Measurements from ENCODE around the gene GOLGA6C.
"Not testable (repeated sequence)": the region's sequence is repeated elsewhere in the genome, so short reads cannot be mapped to it uniquely, and the experiment has no call there.

Gene GOLGA6C, protein sequence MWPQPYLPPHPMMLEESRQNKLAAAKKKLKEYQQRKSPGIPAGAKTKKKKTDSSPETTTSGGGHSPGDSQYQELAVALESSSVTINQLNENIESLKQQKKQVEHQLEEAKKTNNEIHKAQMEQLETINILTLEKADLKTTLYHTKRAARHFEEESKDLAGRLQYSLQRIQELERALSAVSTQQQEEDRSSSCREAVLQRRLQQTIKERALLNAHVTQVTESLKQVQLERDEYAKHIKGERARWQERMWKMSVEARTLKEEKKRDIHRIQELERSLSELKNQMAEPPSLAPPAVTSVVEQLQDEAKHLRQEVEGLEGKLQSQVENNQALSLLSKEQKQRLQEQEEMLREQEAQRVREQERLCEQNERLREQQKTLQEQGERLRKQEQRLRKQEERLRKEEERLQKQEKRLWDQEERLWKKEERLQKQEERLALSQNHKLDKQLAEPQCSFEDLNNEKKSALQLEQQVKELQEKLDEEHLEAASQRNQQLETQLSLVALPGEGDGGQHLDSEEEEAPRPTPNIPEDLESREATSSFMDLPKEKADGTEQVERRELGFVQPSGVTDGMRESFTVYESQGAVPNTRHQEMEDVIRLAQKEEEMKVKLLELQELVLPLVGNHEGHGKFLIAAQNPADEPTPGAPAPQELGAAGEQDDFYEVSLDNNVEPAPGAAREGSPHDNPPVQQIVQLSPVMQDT

GRCh38 chr15:75258034-75258433, at the start of gene GOLGA6C:
Gene GOLGA6C, plus strand, starts transcription at chr15:75258334. Its CDS starts 265 bp downstream, at chr15:75258599.
- not testable (repeated sequence) for DNase-seq (ENCODE audit: low read depth)

DNA sequence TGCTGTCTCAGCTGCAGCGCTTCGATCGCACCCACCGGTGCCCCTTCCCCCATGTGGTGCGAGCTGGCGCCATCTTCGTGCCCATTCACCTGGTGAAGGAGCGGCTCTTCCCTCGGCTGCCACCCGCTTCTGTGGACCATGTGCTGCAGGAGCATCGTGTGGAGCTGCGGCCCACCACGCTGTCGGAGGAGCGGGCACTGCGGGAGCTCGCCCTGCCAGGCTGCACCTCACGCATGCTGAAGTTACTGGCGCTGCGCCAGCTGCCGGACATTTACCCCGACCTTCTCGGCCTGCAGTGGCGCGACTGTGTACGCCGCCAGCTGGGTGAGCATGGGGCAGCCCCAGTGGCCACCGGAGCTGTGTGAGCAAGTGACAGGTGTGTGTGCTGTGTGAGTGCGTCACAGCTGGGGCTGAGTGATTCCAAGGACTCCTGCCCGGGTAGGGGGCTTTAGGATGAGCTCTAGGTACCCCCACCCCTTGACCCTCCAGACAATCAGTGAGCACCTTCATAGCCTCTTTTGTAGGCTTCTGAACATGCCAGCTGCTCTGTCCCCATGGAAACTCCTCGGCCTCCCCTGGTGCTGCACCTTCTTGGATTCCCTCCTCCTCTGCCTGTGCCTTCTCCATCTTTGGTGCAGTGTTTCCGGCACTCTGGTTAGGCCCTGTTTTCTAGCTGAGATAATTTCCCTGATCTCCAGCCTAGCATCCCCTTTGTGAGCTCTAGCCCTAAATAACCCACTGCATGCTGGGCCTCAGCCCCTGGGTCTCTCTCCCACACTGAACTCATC, 49.4 kb upstream of the GOLGA6C start:
- DNase-seq (ENCODE audit: low read depth), result no peak

- DNase-seq (ENCODE audit: low read depth), result no peak
Measured at GRCh38 chr15:75209289-75209676, 48.9 kb upstream of the GOLGA6C start.

DNA sequence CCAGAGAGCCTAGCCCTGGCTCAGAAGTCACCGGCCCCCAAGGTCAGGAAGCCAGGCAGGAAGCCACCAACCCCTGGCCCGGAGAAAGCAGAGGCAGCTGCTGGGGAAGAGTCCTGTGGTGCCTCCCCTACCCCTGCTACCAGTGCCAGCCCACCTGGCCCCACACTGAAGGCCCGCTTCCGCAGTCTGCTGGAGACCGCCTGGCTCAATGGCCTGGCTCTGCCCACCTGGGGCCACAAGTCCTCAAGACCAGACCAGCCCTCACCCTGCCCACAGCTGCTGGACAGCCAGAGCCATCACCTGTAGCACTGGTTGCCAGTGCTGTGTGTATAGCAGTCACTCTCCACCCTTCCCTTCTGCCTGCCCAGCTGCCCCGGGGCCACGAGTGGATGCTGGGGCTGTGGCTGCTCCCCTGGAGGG, 47.3 kb upstream of the GOLGA6C start:
- DNase-seq (ENCODE audit: low read depth), result no peak

GRCh38 chr15:75211436-75212199, 46.5 kb upstream of the GOLGA6C start:
- DNase-seq (ENCODE audit: low read depth), result no peak

- DNase-seq (ENCODE audit: low read depth), result no peak
Measured at GRCh38 chr15:75212200-75212858, 45.8 kb upstream of the GOLGA6C start.

- no peak for DNase-seq (ENCODE audit: low read depth)
Measured at GRCh38 chr15:75213212-75213767, 44.8 kb upstream of the GOLGA6C start.

DNA sequence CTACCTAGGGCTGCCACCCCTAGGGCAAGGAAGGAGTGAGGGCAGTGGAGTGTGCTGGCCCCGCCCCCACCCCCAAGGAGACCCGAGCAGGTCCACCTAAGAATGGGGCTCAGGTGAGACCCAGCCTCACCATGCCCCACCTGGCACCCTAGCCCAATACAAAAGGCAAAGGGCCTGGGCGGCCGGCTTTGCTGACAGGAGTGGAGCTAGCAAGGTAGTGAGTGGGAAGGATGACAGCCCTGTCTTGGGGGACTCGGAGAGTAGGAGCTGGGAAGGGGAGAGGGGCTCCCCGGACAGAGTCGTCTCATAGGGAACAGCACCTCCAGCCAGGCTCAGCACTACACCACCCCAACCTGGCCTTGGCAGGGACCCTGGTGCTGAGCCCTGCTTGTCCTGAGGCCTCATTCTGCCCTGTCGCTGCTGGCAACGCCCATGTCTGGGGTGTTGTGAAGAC, 44.3 kb upstream of the GOLGA6C start:
- no peak for DNase-seq (ENCODE audit: low read depth)

DNA sequence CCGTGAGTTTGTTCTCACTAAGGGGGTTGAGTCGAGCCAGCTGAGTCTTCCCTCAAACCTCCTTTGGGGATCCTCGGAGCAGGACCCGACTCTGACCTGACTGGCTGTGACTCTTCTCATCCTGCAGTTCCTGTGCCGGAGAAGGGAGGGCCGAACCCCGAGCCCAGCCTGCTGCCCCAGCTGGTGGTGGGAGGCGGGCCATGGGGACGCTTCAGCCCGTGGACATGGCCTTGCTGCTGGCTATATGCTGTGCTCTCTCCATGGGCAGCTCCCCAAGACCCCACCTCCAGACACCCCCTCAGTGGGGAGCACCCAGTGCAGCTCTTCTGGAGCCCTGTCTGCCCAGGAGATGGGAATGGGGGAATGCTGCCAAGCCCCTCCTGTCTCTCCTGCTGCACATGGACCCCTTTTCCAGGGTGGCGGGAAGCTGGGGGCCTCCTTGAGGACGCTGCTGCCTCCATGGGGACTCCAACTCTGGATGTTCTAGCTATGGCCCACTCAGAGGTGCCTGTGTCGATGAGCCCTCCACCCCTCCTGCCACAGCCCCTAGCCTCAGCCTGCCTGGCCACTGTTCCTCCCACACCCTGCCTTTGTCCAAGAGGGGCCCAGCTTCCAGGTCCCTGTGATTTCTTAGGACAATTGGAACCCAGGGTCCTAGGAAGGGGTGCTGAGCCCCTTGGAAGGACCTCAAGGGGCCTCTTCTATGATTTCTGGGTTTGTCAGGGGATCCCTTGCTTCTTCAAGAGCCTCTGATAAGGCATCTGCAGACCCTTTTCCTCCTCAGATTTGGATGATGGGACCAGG, 43.6 kb upstream of the GOLGA6C start:
- no peak for DNase-seq (ENCODE audit: low read depth)

- DNase-seq (ENCODE audit: low read depth), result no peak
Measured at GRCh38 chr15:75215107-75216004, 42.8 kb upstream of the GOLGA6C start.

DNA sequence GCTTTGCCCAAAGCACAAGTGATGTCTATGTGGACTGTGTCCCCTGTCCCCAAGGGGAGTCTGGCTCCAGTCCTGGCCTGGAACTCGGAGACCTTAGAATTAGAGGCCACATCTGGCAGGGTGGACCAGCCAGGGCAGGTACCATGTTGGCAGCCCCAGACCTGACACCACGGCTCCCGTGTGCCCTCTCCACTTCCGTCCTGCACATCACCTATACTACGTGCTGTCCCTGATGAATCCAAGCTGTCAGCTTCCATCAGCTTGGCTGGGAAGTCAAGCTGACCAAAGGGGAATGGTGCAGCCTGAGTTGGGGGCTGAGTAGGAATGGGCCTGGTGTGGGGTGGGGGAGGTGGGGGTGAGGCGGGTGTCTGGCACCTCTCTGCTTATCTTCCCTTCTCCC, 41.1 kb upstream of the GOLGA6C start:
- no peak for DNase-seq (ENCODE audit: low read depth)

GRCh38 chr15:75217574-75217973, 40.6 kb upstream of the GOLGA6C start:
- not testable (repeated sequence) for DNase-seq (ENCODE audit: low read depth)

DNA sequence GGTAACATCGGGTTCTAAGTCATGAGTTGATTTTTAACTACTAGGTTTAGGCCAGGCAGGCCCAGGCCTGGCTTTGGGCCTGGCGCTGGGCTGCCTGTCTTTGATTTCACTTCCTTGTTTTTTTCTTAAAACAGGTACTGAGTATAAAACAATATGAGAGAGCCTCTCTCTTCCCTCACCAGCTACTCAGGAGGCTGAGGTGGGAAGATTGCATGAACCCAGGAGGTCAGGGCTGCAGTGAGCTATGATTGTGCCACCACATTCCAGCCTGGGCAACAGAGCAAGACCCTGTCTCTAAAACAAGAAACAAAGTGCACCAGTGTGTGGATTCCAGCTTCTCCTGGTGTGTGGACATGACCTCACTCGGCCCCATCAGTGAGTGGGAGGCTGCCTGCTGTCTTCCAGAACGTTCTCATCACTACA, 38.6 kb upstream of the GOLGA6C start:
- not testable (repeated sequence) for DNase-seq (ENCODE audit: low read depth)

DNA sequence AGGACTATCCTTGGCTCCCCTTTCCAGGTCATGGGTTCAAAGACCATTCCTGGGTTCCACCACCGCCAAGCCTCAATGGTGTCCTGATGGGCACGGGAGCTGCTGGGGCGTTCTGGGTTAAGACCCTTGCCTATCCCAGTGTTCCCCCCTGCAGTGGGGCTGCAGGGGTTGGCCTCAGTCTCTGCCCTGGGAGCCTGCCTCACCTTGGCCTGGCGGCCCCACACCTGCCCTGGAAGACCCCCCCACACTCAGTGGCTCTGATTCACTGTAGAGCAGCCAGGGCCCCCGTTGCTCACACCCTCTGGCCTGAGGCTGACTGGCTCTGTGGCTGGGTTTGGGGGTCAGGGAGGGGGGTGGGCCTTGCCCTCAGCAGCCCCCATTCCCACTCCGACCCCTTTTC, 34.4 kb upstream of the GOLGA6C start:
- DNase-seq (ENCODE audit: low read depth), result no peak

DNA sequence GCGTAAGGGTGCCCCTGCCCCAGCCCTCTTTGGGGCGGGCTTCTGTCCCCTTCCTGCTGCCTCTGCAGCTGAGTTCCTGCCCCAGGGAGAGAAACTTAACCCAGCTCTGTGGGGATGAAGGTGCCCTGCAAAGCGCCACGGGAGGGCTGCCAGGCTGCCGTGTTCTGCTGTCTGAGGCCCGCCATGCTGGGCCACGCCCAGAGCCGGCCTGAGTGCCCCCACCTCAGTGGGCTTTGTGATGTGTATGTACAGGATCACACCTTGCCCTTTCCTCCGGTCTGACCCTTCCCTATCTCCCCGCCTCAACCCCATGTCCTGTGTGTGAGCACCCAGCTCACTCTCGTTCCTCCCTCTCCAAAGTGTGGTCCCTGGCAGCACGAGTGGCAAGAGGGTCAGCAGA, 33.9 kb upstream of the GOLGA6C start:
- no peak for DNase-seq (ENCODE audit: low read depth)

- not testable (repeated sequence) for DNase-seq (ENCODE audit: low read depth)
Measured at GRCh38 chr15:75225102-75225836, 32.9 kb upstream of the GOLGA6C start.

DNA sequence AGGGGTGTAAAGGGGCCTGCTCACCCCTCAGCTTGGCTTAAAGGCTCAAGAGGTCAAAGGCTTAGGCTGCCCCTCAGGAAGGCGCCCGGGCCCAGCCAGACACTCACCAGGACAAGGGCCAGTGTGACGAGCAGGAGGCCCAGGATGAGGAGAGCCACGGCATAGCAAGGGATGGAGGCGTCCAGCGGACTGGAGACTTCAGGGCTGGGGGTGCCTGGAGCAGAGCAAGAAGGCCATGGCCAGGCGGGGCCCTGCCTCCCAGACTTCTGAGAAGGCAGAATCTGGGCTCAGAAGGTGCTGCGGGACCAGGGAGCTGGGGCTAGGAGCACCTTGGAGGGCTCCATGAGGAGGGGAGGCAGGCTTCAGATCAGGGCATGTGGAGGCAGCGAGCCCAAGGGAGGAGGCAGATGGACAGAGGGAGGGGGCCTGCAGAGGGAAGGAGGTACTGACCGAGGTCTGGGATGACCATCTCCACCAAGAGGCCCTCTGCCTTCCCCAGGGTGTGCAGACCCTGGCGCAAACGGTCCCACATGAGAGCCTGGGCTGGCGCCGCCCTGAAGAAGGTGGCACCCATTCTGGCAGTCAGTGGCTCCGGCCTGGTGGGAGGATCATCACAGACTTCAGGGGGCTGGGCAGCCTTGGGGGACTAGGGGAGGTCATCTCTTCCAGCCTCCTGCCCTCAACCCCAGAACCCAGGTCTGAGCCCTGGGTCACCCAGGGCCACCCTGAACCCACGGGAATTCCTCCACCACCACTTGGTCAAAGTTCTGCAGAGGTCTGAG, 32.0 kb upstream of the GOLGA6C start:
- no peak for DNase-seq (ENCODE audit: low read depth)
